Panc1 (cell line): ENCODE data around the gene GOLGA6D. TPM values are rescaled to one million over a fixed set of nuclear protein-coding genes. Genes with fewer than 3 reads are reported as not detected.
"Not testable (repeated sequence)": the region's sequence is repeated elsewhere in the genome, so short reads cannot be mapped to it uniquely, and the experiment has no call there.

Source experiments
- ATAC-seq: fragments of 200-7000 bp; cut with Tn5 transposase; 2 replicates; pipeline ENCODE4 v1.9.1; 2020; ENCODE audit warnings: mild to moderate bottlenecking, moderate library complexity
- BruUV-seq: library from RNA; stranded (reverse); fragments of 400-500 nt; replicated peaks from 2 replicates; lab custom pipeline; 2021; lab: Mats Ljungman, UMichigan
- CTCF ChIA-PET: fragments of 300-600 bp; sonication (Branson Sonifier 250); formaldehyde crosslinking; loops from one replicate; lab custom pipeline; 2022; ENCODE audit warnings: antibody characterized with exemption; lab: Charles Lee
- POLR2A ChIA-PET: fragments of 300-600 bp; sonication (Branson Sonifier 250); formaldehyde crosslinking; loops from one replicate; lab custom pipeline; 2022; ENCODE audit warnings: antibody characterized with exemption; lab: Charles Lee
- DNase-seq: peaks from one replicate; pipeline ENCODE4 v3.0.0-alpha.2; 2010; ENCODE audit warnings: low read depth, low spot score
- H3K27ac ChIP-seq: 2 replicates; pipeline ENCODE4 v1.5.1; 2011; ENCODE audit warnings: mild to moderate bottlenecking, low read length, inconsistent platforms
- H3K27me3 ChIP-seq: fragments of 200-500 bp; sonication (Bioruptor generic); 2 replicates; pipeline ENCODE4 v1.6.0; 2014; ENCODE audit warnings: low read length, inconsistent platforms; ENCODE audit not compliant: control insufficient read depth, insufficient read depth
- H3K36me3 ChIP-seq: fragments of 200-500 bp; sonication (Bioruptor generic); 2 replicates; pipeline ENCODE4 v1.5.1; 2014; ENCODE audit warnings: inconsistent platforms, mild to moderate bottlenecking, low read length, moderate library complexity; ENCODE audit not compliant: control insufficient read depth, insufficient read depth
- H3K4me1 ChIP-seq: 2 replicates; pipeline ENCODE4 v1.5.1; 2011; ENCODE audit warnings: inconsistent platforms, mild to moderate bottlenecking, low read length, moderate library complexity; ENCODE audit not compliant: control insufficient read depth, insufficient read depth
- H3K4me3 ChIP-seq, 2 experiments: 2 replicates each; pipeline ENCODE4 v1.5.1; 2011 to 2012; ENCODE audit warnings: low read depth in 2 of 2, low read length in 2 of 2, mild to moderate bottlenecking in 2 of 2, inconsistent platforms in 1 of 2, moderate library complexity in 1 of 2
- H3K9me3 ChIP-seq: fragments of 200-500 bp; sonication (Bioruptor generic); 2 replicates; pipeline ENCODE4 v1.5.1; 2014; ENCODE audit warnings: low read depth, mild to moderate bottlenecking, inconsistent platforms, low read length, moderate library complexity; ENCODE audit not compliant: control insufficient read depth, insufficient read depth
- CTCF ChIP-seq: fragments of 450-650 bp; IDR thresholded peaks from 2 replicates; pipeline ENCODE4 v1.5.1; 2017; ENCODE audit warnings: mild to moderate bottlenecking
- POLR2AphosphoS5 ChIP-seq: IDR thresholded peaks from 2 replicates; pipeline ENCODE4 v1.6.1; 2012; ENCODE audit warnings: mild to moderate bottlenecking, low read depth, low read length, moderate library complexity
- REST ChIP-seq, 2 experiments: IDR thresholded peaks; 2 replicates each; pipeline ENCODE4 v1.6.1; 2011 to 2012; ENCODE audit warnings: low read depth in 2 of 2, control low read depth in 1 of 2, low read length in 1 of 2, mild to moderate bottlenecking in 1 of 2, moderate library complexity in 1 of 2; ENCODE audit not compliant: insufficient read depth in 1 of 2
- SIN3A ChIP-seq: IDR thresholded peaks from 2 replicates; pipeline ENCODE4 v1.6.1; 2012; ENCODE audit warnings: low read depth, mild to moderate bottlenecking, low read length, moderate library complexity, borderline replicate concordance; ENCODE audit not compliant: insufficient read depth
- TCF7L2 ChIP-seq: IDR thresholded peaks from 2 replicates; pipeline ENCODE4 v1.6.1; 2011; ENCODE audit warnings: mild to moderate bottlenecking, low read depth, low read length, inconsistent platforms
- in situ Hi-C: cut with HindIII; loops from 2 replicates; pipeline ENCODE4 v1.10.0; 2016; ENCODE audit warnings: low sequenced_read_pairs, low pct_unique_long_range_greater_than_20kb
- intact Hi-C: fragments of 100-400 bp; cut with micrococcal nuclease; formaldehyde crosslinking; loops from one replicate; pipeline ENCODE4 v1.10.0; 2022; ENCODE audit not compliant: unreplicated experiment
- total RNA-seq: library from RNA; stranded (reverse); gene quantifications from one replicate; pipeline ENCODE4 v1.2.1, GENCODE V29; 2021; ENCODE audit not compliant: unreplicated experiment

The GOLGA6D gene
- total RNA-seq, 1 experiment from 2014 or later, result not detected

- ATAC-seq (peak; percentile 100), DNase-seq (peak; percentile 12)
- Histone ChIP-seq H3K36me3 (no peaks in the 10 kb centered on the region), H3K4me3 (peak overlapping the region in 1 of 2 experiments; percentile 12; a peak in 1 of 4 replicates), H3K27me3 (peaks cover 5% of the 10 kb centered on the region; the same call in 1 of the 2 replicates), H3K27ac (no peak overlapping the region), H3K4me1 (peaks cover 4% of the 10 kb centered on the region), H3K9me3 (no peaks in the 10 kb centered on the region)
- BruUV-seq, result no TSS peak
- intact Hi-C loops (loop anchor here (5.0 kb wide), 1 partner anchor 276 kb away; no protein-coding TSS in a partner anchor), in situ Hi-C loops (no loop called here)
- no peak for TF ChIP-seq REST (IDR thresholded peaks at IDR 0.05; ENCODE audit: insufficient read depth in 1 of 2, low read depth in 2 of 2, low read length in 1 of 2)
- no peak for TF ChIP-seq SIN3A
- peak; percentile 87 for TF ChIP-seq CTCF
- TF ChIP-seq POLR2AphosphoS5, result no peak
- CTCF ChIA-PET, result interaction anchor here (0.7 to 1.3 kb wide), 3 partner anchors 106 to 278 kb away, joined by 3 to 4 read pairs (median 4); partner anchors contain the start of gene C15orf39
- POLR2A ChIA-PET, result interaction anchor here (0.6 kb wide), 1 partner anchor 144 kb away, joined by 5 read pairs; the partner anchor contains the start of gene SIN3A
These were observed 25.2 kb downstream of the GOLGA6D start for GRCh38 chr15:75307778-75308390.

- Histone ChIP-seq H3K9me3 (no peaks in the 10 kb centered on the region), H3K27me3 (peaks cover 3% of the 10 kb centered on the region; the same call in 1 of the 2 replicates), H3K36me3 (no peaks in the 10 kb centered on the region), H3K27ac (no peak overlapping the region), H3K4me3 (no peak overlapping the region), H3K4me1 (peaks cover 4% of the 10 kb centered on the region)
- TF ChIP-seq POLR2AphosphoS5 (no peak), SIN3A (no peak), CTCF (no peak), TCF7L2 (no peak), REST (IDR thresholded peaks at IDR 0.05; ENCODE audit: insufficient read depth in 1 of 2, low read depth in 2 of 2, low read length in 1 of 2) (no peak)
- BruUV-seq, result no TSS peak
- intact Hi-C loops, result loop anchor here (5.0 kb wide), 1 partner anchor 277 kb away; no protein-coding TSS in a partner anchor
- CTCF ChIA-PET, result no interaction called here
- POLR2A ChIA-PET, result no interaction called here
- DNase-seq (no peak), ATAC-seq (no peak)
- in situ Hi-C loops, result no loop called here
These were observed 27.1 kb downstream of the GOLGA6D start for GRCh38 chr15:75309711-75310110.

- ATAC-seq, POLR2A ChIA-PET, H3K27me3 ChIP-seq, H3K27ac ChIP-seq, H3K4me3 ChIP-seq, H3K9me3 ChIP-seq, H3K4me1 ChIP-seq, intact Hi-C loops, DNase-seq, in situ Hi-C loops, CTCF ChIA-PET, BruUV-seq, H3K36me3 ChIP-seq: not testable (repeated sequence)
These were observed 29.9 kb downstream of the GOLGA6D start for GRCh38 chr15:75312548-75312947.
